Cardiac muscle cell (in vitro differentiated cells and primary cell): ENCODE results near the gene PCK2. TPM values are rescaled to one million over a fixed set of nuclear protein-coding genes. Genes with fewer than 3 reads are reported as not detected.

Experiments used
- DNase-seq, 2 donors: peaks; one replicate each; pipeline versions ENCODE4 v3.0.0 to v3.0.0-alpha.2; 2010 to 2017; ENCODE audit warnings: low read depth in 1 of 2, low spot score in 1 of 2
- H3K27ac ChIP-seq: fragments of 200-600 bp; sonication (generic); 2 replicates; pipeline ENCODE4 v1.5.1; 2016
- H3K27me3 ChIP-seq: fragments of 200-600 bp; sonication (generic); 2 replicates; pipeline ENCODE4 v1.6.0; 2016; ENCODE audit warnings: control low read depth
- H3K36me3 ChIP-seq: fragments of 200-600 bp; sonication (generic); 2 replicates; pipeline ENCODE4 v1.5.1; 2016; ENCODE audit warnings: control low read depth
- H3K4me1 ChIP-seq: fragments of 200-600 bp; sonication (generic); 2 replicates; pipeline ENCODE4 v1.8.1; 2017; ENCODE audit warnings: low read depth, mild to moderate bottlenecking, mixed run types
- H3K4me3 ChIP-seq: fragments of 200-600 bp; sonication (generic); 2 replicates; pipeline ENCODE4 v1.5.1; 2016; ENCODE audit warnings: mild to moderate bottlenecking
- H3K9me3 ChIP-seq: fragments of 200-600 bp; sonication (generic); 2 replicates; pipeline ENCODE4 v1.5.1; 2017; ENCODE audit warnings: low read depth, mild to moderate bottlenecking, control low read depth
- polyA plus RNA-seq: library from polyadenylated mRNA; unstranded; fragments of >200 nt; fragmentation: Nextera tagmentation; extraction: Ambion mirVana; gene quantifications from 2 replicates; pipeline ENCODE4 v1.2.1, GENCODE V29; 2016
- total RNA-seq: library from RNA; depleted of rRNA; stranded (reverse); fragments of >200 nt; gene quantifications from 2 replicates; pipeline ENCODE4 v1.2.3, GENCODE V29; 2016
- TF ChIP-seq, protein P1 (sequence below): IDR thresholded peaks from 2 replicates; pipeline ENCODE4 v1.5.1; 2012; ENCODE audit warnings: low read depth, mild to moderate bottlenecking, low read length

The PCK2 gene
- total and polyA plus RNA-seq, 2 experiments from 2014 or later, result 12.2 to 18.9 TPM

DNA sequence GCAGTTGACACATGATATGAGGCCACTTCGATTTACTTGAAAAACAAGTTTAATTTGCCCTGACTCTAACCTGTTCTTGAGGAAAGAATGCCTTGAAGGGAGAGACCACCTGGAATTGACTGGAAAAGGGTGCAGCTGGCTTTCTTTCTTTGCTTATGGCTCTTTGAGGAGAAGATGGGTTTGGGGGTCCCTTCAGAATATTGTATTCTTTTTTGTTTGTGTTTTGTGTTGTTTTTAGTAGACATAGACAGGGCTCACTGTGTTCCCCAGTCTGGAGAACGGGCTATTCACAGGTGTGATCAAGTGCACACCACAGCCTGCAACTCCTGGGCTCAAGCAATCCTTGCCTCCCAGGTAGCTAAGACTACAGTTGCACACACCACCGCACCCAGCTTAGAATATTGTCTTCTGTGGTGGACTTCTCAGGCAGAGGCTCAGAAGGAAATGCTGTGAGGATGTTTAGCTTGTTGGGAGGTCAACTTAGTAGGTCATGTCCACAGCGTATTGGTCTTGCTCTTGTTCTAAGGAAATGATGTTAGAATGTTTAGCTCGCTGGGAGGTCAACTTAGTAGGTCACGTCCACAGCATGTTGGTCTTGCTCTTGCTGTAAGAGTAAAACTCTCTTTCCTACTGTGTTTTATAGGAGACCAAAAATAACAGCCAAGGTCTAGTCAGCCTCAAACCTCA is 22.2 kb downstream of the PCK2 start:
- peak overlapping the region; percentile 44 for H3K4me3 ChIP-seq
- peaks cover 11% of the 10 kb centered on the region for H3K4me1 ChIP-seq
- no peak overlapping the region for H3K27ac ChIP-seq
- H3K36me3 ChIP-seq, result peaks cover 36% of the 10 kb centered on the region
- H3K9me3 ChIP-seq, result no peaks in the 10 kb centered on the region
- no peaks in the 10 kb centered on the region for H3K27me3 ChIP-seq
- TF ChIP-seq, protein P1, sequence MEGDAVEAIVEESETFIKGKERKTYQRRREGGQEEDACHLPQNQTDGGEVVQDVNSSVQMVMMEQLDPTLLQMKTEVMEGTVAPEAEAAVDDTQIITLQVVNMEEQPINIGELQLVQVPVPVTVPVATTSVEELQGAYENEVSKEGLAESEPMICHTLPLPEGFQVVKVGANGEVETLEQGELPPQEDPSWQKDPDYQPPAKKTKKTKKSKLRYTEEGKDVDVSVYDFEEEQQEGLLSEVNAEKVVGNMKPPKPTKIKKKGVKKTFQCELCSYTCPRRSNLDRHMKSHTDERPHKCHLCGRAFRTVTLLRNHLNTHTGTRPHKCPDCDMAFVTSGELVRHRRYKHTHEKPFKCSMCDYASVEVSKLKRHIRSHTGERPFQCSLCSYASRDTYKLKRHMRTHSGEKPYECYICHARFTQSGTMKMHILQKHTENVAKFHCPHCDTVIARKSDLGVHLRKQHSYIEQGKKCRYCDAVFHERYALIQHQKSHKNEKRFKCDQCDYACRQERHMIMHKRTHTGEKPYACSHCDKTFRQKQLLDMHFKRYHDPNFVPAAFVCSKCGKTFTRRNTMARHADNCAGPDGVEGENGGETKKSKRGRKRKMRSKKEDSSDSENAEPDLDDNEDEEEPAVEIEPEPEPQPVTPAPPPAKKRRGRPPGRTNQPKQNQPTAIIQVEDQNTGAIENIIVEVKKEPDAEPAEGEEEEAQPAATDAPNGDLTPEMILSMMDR, result no peak
- no peak for DNase-seq

GRCh38 chr14:24117179-24117578 is 23.1 kb downstream of the PCK2 start:
- DNase-seq, result no peak
- TF ChIP-seq, protein P1, result no peak
- Histone ChIP-seq H3K27me3 (no peaks in the 10 kb centered on the region), H3K36me3 (peaks cover 41% of the 10 kb centered on the region), H3K9me3 (no peaks in the 10 kb centered on the region), H3K4me3 (no peak overlapping the region), H3K27ac (no peak overlapping the region), H3K4me1 (peaks cover 11% of the 10 kb centered on the region)

- DNase-seq, result no peak
- Histone ChIP-seq H3K36me3 (peaks cover 53% of the 10 kb centered on the region), H3K4me1 (peaks cover 11% of the 10 kb centered on the region), H3K27me3 (no peaks in the 10 kb centered on the region), H3K27ac (no peak overlapping the region), H3K4me3 (no peak overlapping the region), H3K9me3 (no peaks in the 10 kb centered on the region)
- TF ChIP-seq, protein P1, result no peak
Measured at GRCh38 chr14:24119691-24120090, 25.6 kb downstream of the PCK2 start.

DNA sequence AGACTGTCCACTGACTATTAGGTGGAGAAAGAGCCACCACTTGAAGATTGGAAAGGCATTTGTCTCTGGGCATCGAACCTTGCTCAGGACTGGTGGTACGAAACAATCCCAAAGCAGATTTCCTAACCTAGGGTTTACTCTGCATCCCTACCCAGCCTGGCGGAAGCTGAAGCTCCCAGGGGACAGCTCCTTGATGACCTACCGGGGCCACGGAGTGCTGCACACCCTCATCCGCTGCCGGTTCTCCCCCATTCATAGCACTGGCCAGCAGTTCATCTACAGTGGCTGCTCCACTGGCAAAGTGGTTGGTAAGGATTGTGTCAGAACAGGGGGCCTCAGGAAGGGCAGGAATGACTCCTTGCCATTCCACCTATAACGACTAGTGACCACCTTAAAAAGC is 27.1 kb downstream of the PCK2 start:
- H3K4me1 ChIP-seq, result peaks cover 6% of the 10 kb centered on the region
- H3K9me3 ChIP-seq, result no peaks in the 10 kb centered on the region
- TF ChIP-seq, protein P1, result no peak
- peaks cover 53% of the 10 kb centered on the region for H3K36me3 ChIP-seq
- no peak overlapping the region for H3K27ac ChIP-seq
- no peak for DNase-seq
- H3K4me3 ChIP-seq, result no peak overlapping the region
- no peaks in the 10 kb centered on the region for H3K27me3 ChIP-seq

GRCh38 chr14:24122416-24122815 is 28.3 kb downstream of the PCK2 start:
- TF ChIP-seq, protein P1, result no peak
- no peak for DNase-seq
- Histone ChIP-seq H3K9me3 (no peaks in the 10 kb centered on the region), H3K4me1 (no peaks in the 10 kb centered on the region), H3K4me3 (no peak overlapping the region), H3K27ac (peak overlapping the region; percentile 48), H3K27me3 (no peaks in the 10 kb centered on the region), H3K36me3 (peaks cover 51% of the 10 kb centered on the region)

DNA sequence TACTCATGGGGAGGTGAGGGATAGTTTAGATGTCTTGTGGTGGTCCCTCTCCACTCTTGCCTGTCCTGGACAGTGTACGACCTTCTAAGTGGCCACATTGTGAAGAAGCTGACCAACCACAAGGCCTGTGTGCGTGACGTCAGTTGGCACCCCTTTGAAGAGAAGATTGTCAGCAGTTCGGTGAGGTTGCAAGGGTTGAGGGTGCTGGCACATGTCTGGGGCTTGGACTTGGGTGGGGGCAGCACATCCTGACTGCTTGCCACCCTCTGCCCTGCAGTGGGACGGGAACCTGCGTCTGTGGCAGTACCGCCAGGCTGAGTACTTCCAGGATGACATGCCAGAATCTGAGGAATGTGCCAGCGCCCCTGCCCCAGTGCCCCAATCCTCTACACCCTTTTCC is 28.8 kb downstream of the PCK2 start:
- no peaks in the 10 kb centered on the region for H3K4me1 ChIP-seq
- H3K4me3 ChIP-seq, result no peak overlapping the region
- peak overlapping the region; percentile 48 for H3K27ac ChIP-seq
- TF ChIP-seq, protein P1, result no peak
- H3K36me3 ChIP-seq, result peaks cover 46% of the 10 kb centered on the region
- no peaks in the 10 kb centered on the region for H3K9me3 ChIP-seq
- DNase-seq, result no peak
- H3K27me3 ChIP-seq, result no peaks in the 10 kb centered on the region
